HL-60/S4 (cell line): ENCODE results near the gene AGAP1.
"Not testable (repeated sequence)": the region's sequence is repeated elsewhere in the genome, so short reads cannot be mapped to it uniquely, and the experiment has no call there.

ENCODE experiments used
- in situ Hi-C: fragments of 300-500 bp; cut with MboI; formaldehyde crosslinking; loops from 2 replicates; pipeline ENCODE4 v1.14.3; 2022; ENCODE audit warnings: low sequenced_read_pairs

Gene AGAP1

GRCh38 chr2:235601960-235602704, 108.3 kb downstream of the AGAP1 start:
- in situ Hi-C loops = no loop called here

GRCh38 chr2:235602971-235603370, 109.1 kb downstream of the AGAP1 start:
- in situ Hi-C loops = not testable (repeated sequence)

DNA sequence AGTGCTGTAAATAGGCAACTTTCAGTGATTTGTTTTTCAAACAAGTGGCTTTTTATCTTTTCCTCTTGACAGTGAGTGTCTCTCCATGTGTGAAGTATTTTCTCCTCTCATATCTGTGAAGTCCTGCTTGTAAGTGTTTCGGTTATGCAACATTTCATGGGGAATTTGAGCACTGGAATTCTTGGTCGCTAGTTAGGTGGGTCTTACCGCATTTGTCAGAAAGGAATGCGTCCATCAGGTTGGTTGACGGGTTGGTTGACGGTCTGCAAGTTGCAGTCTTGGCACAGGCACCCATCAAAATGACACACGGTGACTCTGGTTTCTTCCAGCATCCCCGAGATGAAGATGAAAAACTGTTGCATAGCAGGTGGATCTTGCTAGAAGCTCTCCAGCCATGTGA, 109.8 kb downstream of the AGAP1 start:
- in situ Hi-C loops = no loop called here

GRCh38 chr2:235605312-235606003, 111.6 kb downstream of the AGAP1 start:
- in situ Hi-C loops = no loop called here

GRCh38 chr2:235606004-235606715, 112.3 kb downstream of the AGAP1 start:
- in situ Hi-C loops = no loop called here

GRCh38 chr2:235607546-235608199, 113.8 kb downstream of the AGAP1 start:
- in situ Hi-C loops = no loop called here

DNA sequence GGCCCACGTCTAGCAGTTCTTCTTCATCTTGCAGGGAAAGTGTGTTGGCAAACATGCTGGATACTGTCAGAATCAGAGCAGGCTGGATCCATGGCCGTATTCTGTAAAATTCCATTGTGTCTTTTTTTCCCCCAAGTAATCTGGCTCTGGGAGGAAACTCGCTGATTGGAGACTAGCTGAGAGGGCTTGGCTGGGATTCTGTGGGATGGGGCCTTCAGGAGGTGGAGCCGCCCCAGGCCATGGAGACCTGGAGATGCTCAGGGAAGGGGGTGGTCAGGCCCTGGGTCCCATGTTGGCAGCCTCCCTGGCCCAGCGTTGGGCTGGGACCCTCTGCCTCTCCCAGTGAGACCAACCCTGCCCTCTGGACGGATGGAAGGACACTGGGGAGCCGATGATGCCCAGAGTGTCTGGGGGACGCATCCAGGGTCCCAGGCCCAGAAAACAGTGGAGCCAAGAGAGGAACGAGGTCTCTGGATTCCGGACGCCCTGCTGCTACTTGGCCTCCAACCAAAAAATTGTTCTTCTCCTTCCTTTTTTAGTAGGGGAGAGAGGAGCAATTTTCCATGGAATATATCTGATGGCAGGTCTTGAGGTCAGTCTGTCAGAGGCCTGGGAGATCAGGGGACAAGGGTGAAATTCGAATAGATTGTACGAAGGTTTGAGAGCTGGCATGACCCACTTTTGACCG, 114.5 kb downstream of the AGAP1 start:
- in situ Hi-C loops = no loop called here

DNA sequence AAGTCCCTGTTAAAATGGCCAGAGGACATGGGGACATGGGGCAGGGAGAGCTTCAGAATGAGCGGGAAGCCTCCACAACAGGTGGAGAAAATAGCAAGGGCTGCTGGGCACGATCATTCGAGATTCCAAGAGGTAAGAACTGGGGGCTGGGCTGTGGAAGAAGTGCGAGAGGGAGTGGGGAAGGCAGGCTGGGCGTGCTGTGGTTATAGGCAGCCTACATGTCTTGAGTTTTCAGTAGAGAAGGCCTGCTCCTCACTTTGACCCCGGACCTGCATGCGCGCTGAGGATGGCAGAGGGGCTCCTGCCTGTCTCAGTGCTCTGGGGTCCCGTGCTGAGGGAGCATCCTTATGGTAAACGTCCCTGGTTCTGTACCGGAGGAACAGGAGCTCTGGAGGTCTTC, 115.5 kb downstream of the AGAP1 start:
- in situ Hi-C loops = no loop called here

DNA sequence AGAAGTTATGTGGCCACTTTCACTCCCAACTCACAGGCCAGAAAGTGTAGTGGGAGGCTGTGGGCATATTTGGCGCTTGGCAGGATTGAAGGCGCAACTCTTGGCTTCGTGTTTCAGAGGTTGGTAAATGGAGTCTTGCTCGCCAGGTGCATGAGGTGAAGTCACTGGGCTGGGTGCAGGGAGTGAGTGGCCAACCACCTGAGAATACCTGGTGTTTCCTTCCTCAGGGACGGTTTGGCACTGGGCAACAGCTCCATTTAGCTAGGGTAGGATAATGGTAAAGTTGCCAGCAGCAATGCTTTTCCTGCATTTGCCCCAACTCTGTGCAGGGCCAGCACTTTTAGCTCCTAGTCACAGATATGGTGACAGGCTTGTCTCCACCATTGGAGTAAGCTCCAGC, 115.9 kb downstream of the AGAP1 start:
- in situ Hi-C loops = no loop called here

DNA sequence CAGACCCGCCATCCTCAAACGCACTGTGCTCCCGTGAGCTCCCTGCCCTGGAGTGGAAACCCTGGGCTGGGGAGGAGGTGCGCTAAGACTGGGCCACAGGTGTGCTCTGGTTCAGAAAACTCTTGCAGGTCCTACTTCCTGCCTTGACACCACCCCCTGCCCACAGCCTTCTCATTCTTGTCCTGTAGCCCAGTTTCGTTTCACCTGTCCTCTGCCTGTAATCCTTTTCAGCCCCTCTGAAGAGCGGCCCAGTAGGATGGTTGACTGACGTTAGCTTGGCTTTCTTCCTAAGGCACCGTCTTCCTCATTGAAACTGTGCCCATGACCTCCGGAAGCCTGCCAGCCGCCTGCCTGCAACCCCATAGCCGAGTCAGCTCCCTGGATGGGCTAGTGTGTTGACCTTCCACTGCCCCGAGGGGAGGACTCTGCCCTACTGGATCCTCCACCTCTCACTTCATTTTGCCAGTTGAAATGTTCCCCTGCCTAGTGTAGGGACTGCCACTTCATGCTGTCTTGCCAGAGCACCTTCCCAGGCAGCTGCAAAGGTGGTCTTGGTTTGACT, 116.9 kb downstream of the AGAP1 start:
- in situ Hi-C loops = no loop called here

DNA sequence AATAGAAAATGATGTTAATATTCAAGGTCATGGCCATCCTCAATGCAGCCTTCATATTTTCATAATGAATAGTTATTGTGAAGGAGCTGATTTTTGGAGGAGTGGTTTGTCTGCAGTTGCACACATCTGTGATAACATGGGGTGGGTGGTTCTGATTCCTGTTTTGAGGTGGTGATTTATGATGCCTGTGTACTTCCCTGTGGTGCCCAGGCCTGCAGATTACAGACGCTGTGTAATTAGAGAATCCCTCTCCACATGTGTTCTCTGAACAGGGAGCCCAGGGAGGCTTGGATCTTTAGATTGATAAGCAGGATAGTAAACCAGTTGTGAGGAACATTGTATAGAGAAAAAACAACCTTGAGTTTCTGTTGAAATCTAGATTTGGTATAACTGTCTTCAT, 117.5 kb downstream of the AGAP1 start:
- in situ Hi-C loops = no loop called here

- in situ Hi-C loops = no loop called here
Observed at GRCh38 chr2:235611756-235612155, 117.9 kb downstream of the AGAP1 start.

- in situ Hi-C loops = no loop called here
Observed at GRCh38 chr2:235612181-235612950, 118.5 kb downstream of the AGAP1 start.

GRCh38 chr2:235613649-235614048, 119.8 kb downstream of the AGAP1 start:
- in situ Hi-C loops = no loop called here

GRCh38 chr2:235614176-235614860, 120.5 kb downstream of the AGAP1 start:
- in situ Hi-C loops = no loop called here

DNA sequence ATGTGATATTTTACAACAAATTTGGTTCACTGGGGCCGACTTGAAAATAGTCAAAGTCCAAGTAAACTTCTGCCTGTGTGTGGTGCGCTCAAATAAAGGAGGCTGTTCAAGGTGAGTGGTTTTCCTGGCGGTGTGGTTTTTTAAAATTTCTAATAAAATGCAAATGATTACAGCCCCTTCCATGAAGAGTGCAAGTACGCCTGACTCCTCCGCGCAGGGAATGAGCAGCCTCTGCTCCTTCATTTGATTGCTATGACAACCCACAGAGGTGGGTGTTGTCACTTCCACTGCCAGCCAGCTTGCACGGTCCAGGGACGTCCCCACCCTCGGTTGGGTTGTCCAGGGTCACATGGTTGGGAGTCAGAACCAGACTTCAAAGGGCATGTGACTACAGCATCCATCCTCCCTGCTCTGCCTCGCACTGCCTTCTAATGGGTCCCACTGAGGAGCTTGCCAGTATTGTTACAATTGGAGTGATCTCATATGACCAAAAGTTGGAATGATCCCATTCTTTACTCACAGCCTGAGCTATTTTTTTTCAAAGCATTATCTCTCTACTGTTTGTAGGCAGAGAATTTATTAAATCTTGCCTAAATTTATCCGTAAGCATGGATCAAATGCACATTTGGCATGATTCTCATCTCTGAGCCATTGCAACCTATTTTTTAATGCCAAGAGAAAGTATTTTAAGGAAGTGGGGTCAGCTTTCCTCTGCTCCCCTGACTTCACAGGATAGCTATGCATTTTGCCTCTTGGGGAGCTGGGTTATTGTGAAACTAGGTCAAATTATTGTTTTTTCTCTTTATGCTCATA, 121.3 kb downstream of the AGAP1 start:
- in situ Hi-C loops = no loop called here

GRCh38 chr2:235616885-235617284, 123.0 kb downstream of the AGAP1 start:
- in situ Hi-C loops = no loop called here

GRCh38 chr2:235618039-235618438, 124.2 kb downstream of the AGAP1 start:
- in situ Hi-C loops = no loop called here
